ENCODE data around the gene AK5.
"Not testable (repeated sequence)": the region's sequence is repeated elsewhere in the genome, so short reads cannot be mapped to it uniquely, and the experiment has no call there.

Gene AK5

DNA sequence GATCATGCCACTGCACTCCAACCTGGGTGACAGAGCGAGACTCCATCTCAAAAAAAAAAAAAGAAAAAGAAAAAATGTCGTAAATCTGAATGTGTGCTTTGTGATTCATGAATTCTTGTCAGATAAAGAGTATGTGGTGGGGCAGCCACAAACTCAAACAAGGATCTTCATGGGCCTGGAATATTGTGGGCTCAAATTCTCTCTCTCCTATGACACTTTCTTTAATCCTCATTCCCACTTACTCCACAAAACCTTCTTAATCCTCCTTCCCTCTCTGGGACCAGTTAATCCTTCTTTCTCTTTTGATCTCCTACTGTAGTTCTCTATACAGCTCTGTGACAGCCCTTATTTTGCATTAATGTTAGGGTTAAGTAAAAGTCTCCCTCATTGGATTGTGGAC is 112.3 kb downstream of the AK5 start:
- in situ Hi-C loops (cut with HindIII; ENCODE audit: low sequenced_read_pairs): no loop called here

DNA sequence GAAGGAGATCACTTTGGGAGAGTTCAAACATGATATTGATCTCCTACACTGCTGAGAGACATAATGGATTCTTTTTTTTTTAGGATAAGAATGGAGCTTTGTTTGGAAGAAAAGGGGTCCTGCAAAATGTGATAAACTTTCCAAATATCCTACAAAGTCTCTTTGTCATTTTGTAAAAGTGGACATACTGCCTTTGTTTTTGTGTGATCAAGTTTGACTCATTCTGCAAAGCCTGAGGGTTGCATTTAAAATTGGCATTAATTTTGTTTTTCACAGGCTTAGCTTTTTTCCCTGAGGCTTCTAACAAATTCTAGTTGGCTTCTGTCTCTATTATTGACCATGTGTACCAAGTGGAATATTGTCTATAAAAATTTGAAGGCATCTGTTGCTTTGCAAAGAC is 113.2 kb downstream of the AK5 start:
- in situ Hi-C loops (cut with HindIII; ENCODE audit: low sequenced_read_pairs): no loop called here

GRCh38 chr1:77398152-77398551 is 116.3 kb downstream of the AK5 start:
- in situ Hi-C loops (cut with HindIII; ENCODE audit: low sequenced_read_pairs): no loop called here

- in situ Hi-C loops (cut with HindIII; ENCODE audit: low sequenced_read_pairs): no loop called here
Observed at GRCh38 chr1:77399250-77400086, 117.6 kb downstream of the AK5 start.

DNA sequence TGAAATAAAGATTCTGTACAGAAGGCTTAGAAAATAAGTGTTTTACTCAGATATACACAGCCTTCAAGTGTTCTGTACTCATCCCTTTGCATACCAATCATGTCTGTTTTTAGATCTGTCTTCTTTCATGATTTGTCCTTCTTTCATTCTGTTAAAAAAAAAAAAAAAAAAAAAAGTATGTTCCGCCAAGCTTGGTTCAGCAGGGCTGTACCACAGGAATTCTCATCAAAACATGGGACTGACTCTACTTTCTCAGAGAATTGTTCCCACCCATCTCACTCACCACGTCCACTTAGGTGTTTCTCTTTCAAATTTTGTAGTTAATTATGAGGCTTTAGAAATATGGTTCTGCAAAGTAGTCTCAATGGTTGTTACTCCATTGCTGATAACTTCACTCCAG is 119.0 kb downstream of the AK5 start:
- in situ Hi-C loops (cut with HindIII; ENCODE audit: low sequenced_read_pairs): no loop called here

GRCh38 chr1:77401384-77401783 is 119.6 kb downstream of the AK5 start:
- in situ Hi-C loops (cut with HindIII; ENCODE audit: low sequenced_read_pairs): no loop called here

GRCh38 chr1:77405186-77405585 is 123.4 kb downstream of the AK5 start:
- in situ Hi-C loops (cut with HindIII; ENCODE audit: low sequenced_read_pairs): no loop called here

DNA sequence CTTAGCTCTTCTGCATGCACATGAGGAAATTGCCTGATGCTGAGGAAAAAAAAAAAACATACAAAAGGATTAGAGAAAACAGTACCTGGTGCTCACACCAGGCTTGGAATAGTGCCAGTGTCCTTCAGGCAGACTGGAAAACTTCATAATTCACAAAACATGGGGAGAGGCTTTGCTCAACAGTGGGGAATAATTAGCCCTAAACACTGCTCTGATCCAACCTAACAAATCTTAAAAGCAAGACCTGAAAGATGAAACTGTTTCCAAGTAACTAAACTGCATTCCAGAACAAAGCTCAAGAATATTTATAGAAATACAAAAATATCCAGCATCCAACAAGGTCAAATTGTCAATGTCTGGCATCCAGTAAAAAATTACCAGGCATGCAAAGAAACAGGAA is 124.8 kb downstream of the AK5 start:
- in situ Hi-C loops (cut with HindIII; ENCODE audit: low sequenced_read_pairs): no loop called here

DNA sequence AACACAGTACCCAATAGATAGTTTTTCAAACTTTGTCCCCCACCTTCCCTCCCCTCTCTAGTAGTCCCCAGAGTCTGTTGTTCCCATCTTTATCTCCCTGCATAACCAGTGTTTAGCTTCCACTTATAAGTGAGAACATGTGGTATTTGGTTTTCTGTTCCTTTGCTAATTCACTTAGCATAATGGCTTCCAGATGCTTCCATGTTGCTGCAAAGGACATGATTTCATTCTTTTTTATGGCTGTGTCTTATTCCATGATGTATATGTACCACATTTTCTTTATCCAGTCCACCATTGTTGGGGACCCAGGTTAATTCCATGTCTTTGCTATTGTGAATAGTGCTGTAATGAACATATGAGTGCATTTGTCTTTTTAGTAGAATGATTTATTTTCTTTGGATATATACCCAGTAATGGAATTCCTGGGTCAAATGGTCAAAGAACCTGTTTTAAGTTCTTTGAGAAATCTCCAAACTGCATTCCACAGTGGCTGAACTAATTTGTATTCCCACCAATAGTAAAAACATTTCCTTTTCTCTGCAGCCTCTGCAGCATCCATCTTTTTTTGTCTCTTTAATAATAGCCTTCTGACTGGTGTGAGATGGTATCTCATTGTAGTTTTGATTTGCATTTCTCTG is 126.0 kb downstream of the AK5 start:
- in situ Hi-C loops (cut with HindIII; ENCODE audit: low sequenced_read_pairs): no loop called here

DNA sequence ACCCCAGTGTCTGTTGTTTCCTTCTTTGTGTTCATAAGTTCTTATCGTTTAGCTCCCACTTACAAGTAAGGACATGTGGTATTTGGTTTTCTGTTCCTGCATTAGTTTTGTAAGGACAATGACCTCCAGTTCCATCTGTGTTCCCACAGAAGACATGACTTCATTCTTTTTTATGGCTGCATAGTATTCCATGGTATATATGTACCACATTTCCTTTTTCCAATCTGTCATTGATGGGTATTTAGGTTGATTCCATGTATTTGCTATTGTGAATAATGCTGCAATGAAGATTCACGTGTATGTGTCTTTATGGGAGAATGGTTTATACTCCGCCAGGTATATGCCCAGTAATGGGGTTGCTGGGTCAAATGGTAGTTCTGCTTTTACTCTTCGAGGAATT is 127.1 kb downstream of the AK5 start:
- in situ Hi-C loops (cut with HindIII; ENCODE audit: low sequenced_read_pairs): not testable (repeated sequence)

GRCh38 chr1:77412069-77412819 is 130.4 kb downstream of the AK5 start:
- in situ Hi-C loops (cut with HindIII; ENCODE audit: low sequenced_read_pairs): no loop called here

GRCh38 chr1:77412820-77413530 is 131.2 kb downstream of the AK5 start:
- in situ Hi-C loops (cut with HindIII; ENCODE audit: low sequenced_read_pairs): no loop called here

- in situ Hi-C loops (cut with HindIII; ENCODE audit: low sequenced_read_pairs): no loop called here
Observed at GRCh38 chr1:77413541-77414335, 131.9 kb downstream of the AK5 start.

- in situ Hi-C loops (cut with HindIII; ENCODE audit: low sequenced_read_pairs): no loop called here
Observed at GRCh38 chr1:77415579-77415978, 133.8 kb downstream of the AK5 start.

DNA sequence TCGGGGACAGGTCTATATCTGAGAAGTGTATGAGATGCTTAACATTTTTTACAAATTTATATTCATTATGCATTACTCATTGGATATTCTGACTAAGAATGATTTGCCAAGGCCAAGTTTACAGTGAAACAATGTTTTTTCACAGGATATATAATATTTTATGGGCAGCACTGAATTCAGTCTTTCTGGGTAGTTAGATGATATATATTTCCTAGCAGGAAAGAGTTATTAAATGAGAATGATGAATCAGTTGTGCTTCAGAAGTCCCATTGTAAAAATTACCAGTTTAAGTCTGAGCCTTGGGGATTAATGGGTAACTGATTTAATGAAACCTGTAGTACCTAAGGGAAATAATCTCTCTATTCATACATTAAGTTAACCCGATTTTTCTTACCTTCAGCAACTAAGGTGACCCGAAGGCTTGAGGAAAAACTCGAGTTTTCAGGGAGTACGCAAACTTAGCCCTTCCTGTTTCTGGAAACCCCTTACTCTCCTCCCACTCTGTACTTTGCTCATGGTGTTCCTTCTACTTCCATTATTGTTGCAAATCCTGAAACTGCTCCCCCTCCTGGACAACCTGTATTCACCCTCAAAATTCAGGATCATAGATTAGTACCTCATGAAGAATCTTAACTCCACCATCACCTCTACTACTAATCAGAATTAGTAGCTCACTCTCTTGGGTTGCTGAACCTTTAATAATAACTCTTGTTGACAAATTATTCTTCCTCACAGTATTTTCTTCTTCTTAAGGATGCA is 135.1 kb downstream of the AK5 start:
- in situ Hi-C loops (cut with HindIII; ENCODE audit: low sequenced_read_pairs): no loop called here

GRCh38 chr1:77418055-77418454 is 136.2 kb downstream of the AK5 start:
- in situ Hi-C loops (cut with HindIII; ENCODE audit: low sequenced_read_pairs): not testable (repeated sequence)

DNA sequence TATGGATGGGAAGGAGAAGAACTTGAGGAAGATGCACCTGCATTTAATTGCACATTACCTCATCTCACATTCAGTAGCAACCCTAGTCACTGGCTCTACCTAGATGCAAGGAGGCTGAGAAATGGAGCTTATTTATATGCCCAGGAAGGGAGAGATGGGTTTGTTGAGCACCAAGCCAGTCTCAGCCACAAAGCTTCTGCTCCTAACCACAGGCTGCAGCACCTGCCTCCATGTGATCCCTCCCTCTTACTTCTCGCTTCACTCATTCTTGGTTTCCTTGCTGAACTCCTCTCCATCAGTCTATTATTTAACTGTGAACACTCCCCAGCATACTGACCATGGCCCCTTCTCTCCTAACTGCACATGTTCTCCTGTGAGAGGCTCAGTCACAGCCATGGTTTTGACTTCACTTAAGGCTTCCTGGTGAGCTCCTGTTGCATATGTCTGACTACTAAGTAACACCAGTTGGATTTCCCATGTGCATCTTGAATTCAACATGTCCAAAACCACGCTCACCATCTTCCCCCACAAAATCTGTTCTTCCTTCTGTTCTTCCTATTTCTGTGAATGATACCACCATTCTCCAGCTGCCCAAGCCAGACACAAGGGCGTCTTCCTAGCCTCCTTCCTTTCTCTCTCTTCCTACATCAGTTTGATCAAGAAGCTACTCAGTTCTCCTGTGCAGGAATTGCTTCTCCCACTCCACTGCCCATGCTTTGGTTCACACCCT is 139.8 kb downstream of the AK5 start:
- in situ Hi-C loops (cut with HindIII; ENCODE audit: low sequenced_read_pairs): no loop called here

- in situ Hi-C loops (cut with HindIII; ENCODE audit: low sequenced_read_pairs): no loop called here
Observed at GRCh38 chr1:77424236-77424635, 142.4 kb downstream of the AK5 start.

DNA sequence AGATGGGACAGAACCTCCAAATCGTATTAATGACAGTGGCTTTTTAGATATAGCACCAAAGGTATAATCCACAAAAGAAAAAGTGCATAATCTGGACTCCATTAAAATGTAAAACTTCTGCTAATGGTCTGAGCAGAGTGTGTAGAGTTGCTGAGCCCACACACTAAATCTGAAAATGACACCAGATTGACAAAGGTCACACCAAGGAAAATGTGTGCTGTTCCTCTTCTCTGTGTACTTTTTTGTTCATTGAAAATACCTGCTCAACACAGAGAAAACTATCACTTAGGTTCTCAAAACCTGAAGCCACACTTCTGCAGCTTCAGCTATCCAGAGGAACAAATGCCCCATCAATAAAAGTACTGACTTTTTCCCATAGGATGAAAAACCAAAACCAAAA is 146.2 kb downstream of the AK5 start:
- in situ Hi-C loops (cut with HindIII; ENCODE audit: low sequenced_read_pairs): no loop called here

Data from endothelial cell of hepatic sinusoid (primary cell).